GM12892 (cell line): Measurements from ENCODE around the gene EXD1.
"Not testable (repeated sequence)": the region's sequence is repeated elsewhere in the genome, so short reads cannot be mapped to it uniquely, and the experiment has no call there.

Source experiments
- POLR2A ChIP-seq: IDR thresholded peaks from 2 replicates; pipeline ENCODE4 v1.6.1; 2011; ENCODE audit warnings: low read depth, low read length, control low read depth
- POLR2AphosphoS5 ChIP-seq: IDR thresholded peaks from 2 replicates; pipeline ENCODE4 v1.6.1; 2011; ENCODE audit warnings: low read depth, low read length, control low read depth
- TAF1 ChIP-seq: IDR thresholded peaks from 2 replicates; pipeline ENCODE4 v1.6.1; 2011; ENCODE audit warnings: low read depth, mild to moderate bottlenecking, control low read depth, low read length, borderline replicate concordance

DNA sequence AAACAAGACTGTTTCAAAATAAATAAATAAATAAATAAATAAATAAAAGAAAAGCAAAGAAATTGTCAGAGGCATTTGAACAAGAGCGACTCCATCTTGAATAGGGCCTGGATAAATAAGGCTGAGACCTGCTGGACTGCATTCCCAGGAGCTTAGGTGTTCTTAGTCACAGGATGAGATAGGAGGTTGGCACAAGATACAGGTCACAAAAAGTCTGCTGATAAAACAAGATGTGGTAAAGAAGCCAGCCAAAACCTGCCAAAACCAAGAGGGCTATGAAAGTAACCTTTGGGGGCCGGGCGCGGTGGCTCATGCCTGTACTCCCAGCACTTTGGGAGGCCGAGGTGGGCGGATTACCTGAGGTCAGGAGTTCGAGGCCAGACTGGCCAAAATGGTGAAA lies 91.4 kb downstream of the EXD1 start:
- not testable (repeated sequence) for TF ChIP-seq POLR2AphosphoS5, POLR2A, TAF1
